HG03064 (cell line): ENCODE measurements around the gene SNHG17.

Experiments
- ATAC-seq: cut with Tn5 transposase; IDR thresholded peaks from one replicate; pipeline ENCODE4 v1.9.1; 2021; ENCODE audit warnings: low read depth; ENCODE audit not compliant: unreplicated experiment

Gene SNHG17

GRCh38 chr20:38377039-38377685 lies 58.0 kb downstream of the SNHG17 start:
- no peak for ATAC-seq

- ATAC-seq = no peak
Observed at GRCh38 chr20:38373898-38374297, 61.2 kb downstream of the SNHG17 start.

- no peak for ATAC-seq
Observed at GRCh38 chr20:38373231-38373867, 61.8 kb downstream of the SNHG17 start.

GRCh38 chr20:38372806-38373205 lies 62.3 kb downstream of the SNHG17 start:
- no peak for ATAC-seq
